ENCODE results near the gene MEP1A.

DNA sequence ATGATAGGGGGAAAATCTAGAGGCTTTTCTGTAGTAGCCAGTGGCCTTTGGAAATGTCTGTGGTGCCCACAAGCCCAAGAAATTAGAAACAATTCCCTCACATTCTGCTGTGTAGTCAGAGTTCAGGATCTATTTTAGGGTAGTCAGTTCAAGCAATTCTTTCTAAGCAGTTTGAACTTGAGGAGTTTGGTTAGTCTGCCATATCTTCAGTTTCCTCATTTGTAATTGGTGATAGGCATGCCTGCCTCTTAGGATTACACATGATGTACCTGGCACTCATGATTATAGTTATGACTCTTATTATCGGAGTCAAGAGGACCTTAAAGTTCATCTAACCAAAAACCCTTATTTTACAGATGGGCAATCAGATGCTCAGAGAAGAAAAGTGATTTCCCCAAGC, 21.2 kb upstream of the MEP1A start:
- TF ChIP-seq, protein P1, sequence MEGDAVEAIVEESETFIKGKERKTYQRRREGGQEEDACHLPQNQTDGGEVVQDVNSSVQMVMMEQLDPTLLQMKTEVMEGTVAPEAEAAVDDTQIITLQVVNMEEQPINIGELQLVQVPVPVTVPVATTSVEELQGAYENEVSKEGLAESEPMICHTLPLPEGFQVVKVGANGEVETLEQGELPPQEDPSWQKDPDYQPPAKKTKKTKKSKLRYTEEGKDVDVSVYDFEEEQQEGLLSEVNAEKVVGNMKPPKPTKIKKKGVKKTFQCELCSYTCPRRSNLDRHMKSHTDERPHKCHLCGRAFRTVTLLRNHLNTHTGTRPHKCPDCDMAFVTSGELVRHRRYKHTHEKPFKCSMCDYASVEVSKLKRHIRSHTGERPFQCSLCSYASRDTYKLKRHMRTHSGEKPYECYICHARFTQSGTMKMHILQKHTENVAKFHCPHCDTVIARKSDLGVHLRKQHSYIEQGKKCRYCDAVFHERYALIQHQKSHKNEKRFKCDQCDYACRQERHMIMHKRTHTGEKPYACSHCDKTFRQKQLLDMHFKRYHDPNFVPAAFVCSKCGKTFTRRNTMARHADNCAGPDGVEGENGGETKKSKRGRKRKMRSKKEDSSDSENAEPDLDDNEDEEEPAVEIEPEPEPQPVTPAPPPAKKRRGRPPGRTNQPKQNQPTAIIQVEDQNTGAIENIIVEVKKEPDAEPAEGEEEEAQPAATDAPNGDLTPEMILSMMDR (IDR thresholded peaks at IDR 0.05): no peak
- no peak for TF ChIP-seq POLR2A (IDR thresholded peaks at IDR 0.05)
